HepG2 (cell line): Measurements from ENCODE around the gene RPL11. TPM values are rescaled to one million over a fixed set of nuclear protein-coding genes. Genes with fewer than 3 reads are reported as not detected.

ENCODE experiments used
- AFF4 ChIP-seq: sonication (generic); formaldehyde crosslinking; IDR thresholded peaks from 2 replicates; pipeline ENCODE4 v1.4.0; 2020; ENCODE audit warnings: missing genetic modification reagents
- EED ChIP-seq: sonication (generic); formaldehyde crosslinking; IDR thresholded peaks from 2 replicates; pipeline ENCODE4 v1.5.0; 2020; ENCODE audit warnings: mild to moderate bottlenecking, missing genetic modification reagents
- HNRNPLL ChIP-seq: fragments of 200-400 bp; formaldehyde crosslinking; IDR thresholded peaks from 2 replicates; pipeline ENCODE4 v1.6.1; 2017; ENCODE audit warnings: mild to moderate bottlenecking, low read depth, low read length; ENCODE audit not compliant: poor library complexity, severe bottlenecking
- SP1 ChIP-seq, 2 experiments: fragments of 450-650 bp in 1 of 2; sonication (generic) in 1 of 2; formaldehyde crosslinking in 1 of 2; IDR thresholded peaks; 2 replicates each; pipeline versions ENCODE4 v1.4.0 to v1.6.1; 2016 to 2020; ENCODE audit warnings: missing genetic modification reagents in 1 of 2
- TCF12 ChIP-seq, 2 experiments: fragments of 450-650 bp in 1 of 2; sonication (generic) in 1 of 2; formaldehyde crosslinking in 1 of 2; IDR thresholded peaks; 2 replicates each; pipeline versions ENCODE4 v1.6.1 to v1.8.0; 2017 to 2022; ENCODE audit warnings: antibody characterized with exemption in 1 of 2, mild to moderate bottlenecking in 1 of 2, missing genetic modification reagents in 1 of 2, moderate library complexity in 1 of 2
- ZBTB40 ChIP-seq, 2 experiments: fragments of 450-650 bp in 1 of 2; sonication (generic) in 1 of 2; formaldehyde crosslinking in 1 of 2; IDR thresholded peaks; 2 replicates each; pipeline versions ENCODE4 v1.6.1 to v1.8.0; 2016 to 2022; ENCODE audit warnings: antibody characterized with exemption in 1 of 2, mild to moderate bottlenecking in 1 of 2, missing genetic modification reagents in 1 of 2
- ZNF33A ChIP-seq: sonication (generic); formaldehyde crosslinking; IDR thresholded peaks from 2 replicates; pipeline ENCODE4 v1.5.1; 2020; ENCODE audit warnings: missing genetic modification reagents, mild to moderate bottlenecking, moderate library complexity, borderline replicate concordance
- ZNF629 ChIP-seq: sonication (generic); formaldehyde crosslinking; conservative IDR thresholded peaks from 2 replicates; pipeline ENCODE4 v1.5.0; 2020; ENCODE audit warnings: missing genetic modification reagents
- polyA plus RNA-seq, 8 experiments: library from polyadenylated mRNA; depleted of rRNA in 3 of 8; stranded (reverse) in 7 of 8; unstranded in 1 of 8; fragments of >200 nt; fragmentation: Illumina TruSeq in 4 of 8; extraction: Trizol in 4 of 8; gene quantifications; 2 replicates each; pipeline versions ENCODE4 v1.2.1 to v1.2.3, GENCODE V29; 2011 to 2016; ENCODE audit warnings: low read depth in 4 of 8, missing spikeins in 1 of 8, mixed read lengths in 1 of 8; ENCODE audit not compliant: insufficient read depth in 1 of 8
- total RNA-seq, 5 experiments: library from RNA; depleted of rRNA; stranded (reverse); fragments of >200 nt; fragmentation: Illumina TruSeq; extraction: Trizol; gene quantifications; 2 replicates each; pipeline ENCODE4 v1.2.3, GENCODE V29; 2016; ENCODE audit warnings: low read depth in 1 of 5
- TF ChIP-seq, protein P1 (sequence below): sonication (generic); formaldehyde crosslinking; IDR thresholded peaks from 2 replicates; pipeline ENCODE4 v1.4.0; 2020; ENCODE audit warnings: missing genetic modification reagents
- TF ChIP-seq, protein P2 (sequence below): sonication (generic); formaldehyde crosslinking; IDR thresholded peaks from 2 replicates; pipeline ENCODE4 v1.5.1; 2020; ENCODE audit warnings: mild to moderate bottlenecking, missing genetic modification reagents, moderate library complexity

RPL11 gene
- total and polyA plus RNA-seq, 2 of the 13 experiments (the other 11 are each of a cell fraction or from before 2014, with no cell fraction given) = 1,682 to 2,010 TPM

- TF ChIP-seq, protein P1, sequence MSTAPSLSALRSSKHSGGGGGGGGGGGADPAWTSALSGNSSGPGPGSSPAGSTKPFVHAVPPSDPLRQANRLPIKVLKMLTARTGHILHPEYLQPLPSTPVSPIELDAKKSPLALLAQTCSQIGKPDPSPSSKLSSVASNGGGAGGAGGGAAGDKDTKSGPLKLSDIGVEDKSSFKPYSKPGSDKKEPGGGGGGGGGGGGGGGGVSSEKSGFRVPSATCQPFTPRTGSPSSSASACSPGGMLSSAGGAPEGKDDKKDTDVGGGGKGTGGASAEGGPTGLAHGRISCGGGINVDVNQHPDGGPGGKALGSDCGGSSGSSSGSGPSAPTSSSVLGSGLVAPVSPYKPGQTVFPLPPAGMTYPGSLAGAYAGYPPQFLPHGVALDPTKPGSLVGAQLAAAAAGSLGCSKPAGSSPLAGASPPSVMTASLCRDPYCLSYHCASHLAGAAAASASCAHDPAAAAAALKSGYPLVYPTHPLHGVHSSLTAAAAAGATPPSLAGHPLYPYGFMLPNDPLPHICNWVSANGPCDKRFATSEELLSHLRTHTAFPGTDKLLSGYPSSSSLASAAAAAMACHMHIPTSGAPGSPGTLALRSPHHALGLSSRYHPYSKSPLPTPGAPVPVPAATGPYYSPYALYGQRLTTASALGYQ (CRISPR knock-in tag) = peak; percentile 43; the same call in 1 of the 2 replicates
- no peak; the same call in 1 of the 2 replicates for TF ChIP-seq EED (CRISPR knock-in tag)
- no peak for TF ChIP-seq ZNF33A (CRISPR knock-in tag)
- no peak for TF ChIP-seq ZBTB40 (IDR thresholded peaks at IDR 0.05)
- no peak for TF ChIP-seq ZBTB40 (CRISPR knock-in tag; IDR thresholded peaks at IDR 0.05)
- no peak for TF ChIP-seq AFF4
- TF ChIP-seq, protein P2, sequence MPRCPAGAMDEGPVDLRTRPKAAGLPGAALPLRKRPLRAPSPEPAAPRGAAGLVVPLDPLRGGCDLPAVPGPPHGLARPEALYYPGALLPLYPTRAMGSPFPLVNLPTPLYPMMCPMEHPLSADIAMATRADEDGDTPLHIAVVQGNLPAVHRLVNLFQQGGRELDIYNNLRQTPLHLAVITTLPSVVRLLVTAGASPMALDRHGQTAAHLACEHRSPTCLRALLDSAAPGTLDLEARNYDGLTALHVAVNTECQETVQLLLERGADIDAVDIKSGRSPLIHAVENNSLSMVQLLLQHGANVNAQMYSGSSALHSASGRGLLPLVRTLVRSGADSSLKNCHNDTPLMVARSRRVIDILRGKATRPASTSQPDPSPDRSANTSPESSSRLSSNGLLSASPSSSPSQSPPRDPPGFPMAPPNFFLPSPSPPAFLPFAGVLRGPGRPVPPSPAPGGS (CRISPR knock-in tag) = no peak
- no peak for TF ChIP-seq SP1 (IDR thresholded peaks at IDR 0.05)
- no peak for TF ChIP-seq SP1 (CRISPR knock-in tag; IDR thresholded peaks at IDR 0.05)
- no peak for TF ChIP-seq TCF12 (IDR thresholded peaks at IDR 0.05)
- TF ChIP-seq TCF12 (CRISPR knock-in tag; IDR thresholded peaks at IDR 0.05) = no peak
- no peak for TF ChIP-seq ZNF629
- TF ChIP-seq HNRNPLL = no peak
These were observed 18.4 kb upstream of the RPL11 start (continued) for GRCh38 chr1:23673086-23673813.
